SK-N-SH (cell line): ENCODE measurements around the gene MEIKIN. TPM values are rescaled to one million over a fixed set of nuclear protein-coding genes. Genes with fewer than 3 reads are reported as not detected.

Source experiments
- CTCF ChIA-PET: fragments of 300-600, 350-600 bp; formaldehyde crosslinking; extraction: SDS; loops from one replicate; lab custom pipeline; 2021; lab: Yijun Ruan, JAX
- POLR2A ChIA-PET: fragments of 350-600 bp; sonication (Branson Sonifier 250); formaldehyde crosslinking; extraction: SDS; loops from one replicate; lab custom pipeline; 2020; ENCODE audit warnings: antibody characterized with exemption, inconsistent platforms; lab: Yijun Ruan, JAX
- DNase-seq: peaks from one replicate; pipeline ENCODE4 v3.0.0; 2012
- H2AFZ ChIP-seq: fragments of 200-600 bp; sonication (generic); 2 replicates; pipeline ENCODE4 v1.8.1; 2016; ENCODE audit warnings: antibody characterized with exemption, mild to moderate bottlenecking, low read depth
- H3F3A ChIP-seq: fragments of 200-600 bp; sonication (generic); replicated peaks from 2 replicates; pipeline ENCODE3; 2016; ENCODE audit warnings: antibody characterized with exemption, mild to moderate bottlenecking; ENCODE audit not compliant: insufficient read depth
- H3K27ac ChIP-seq, 2 experiments: fragments of 200-500 bp in 1 of 2; fragments of 200-600 bp in 1 of 2; sonication (Bioruptor generic) in 1 of 2; sonication (generic), shearing (Covaris generic) in 1 of 2; 2 replicates each; pipeline versions ENCODE4 v1.5.1 to v1.6.1; 2014 to 2016; ENCODE audit warnings: low read depth in 2 of 2, inconsistent platforms in 1 of 2, low read length in 1 of 2, mild to moderate bottlenecking in 1 of 2, mixed read lengths in 1 of 2
- H3K27me3 ChIP-seq: fragments of 200-600 bp; sonication (generic), shearing (Covaris generic); 2 replicates; pipeline ENCODE4 v1.6.1; 2016; ENCODE audit warnings: mixed run types; ENCODE audit not compliant: insufficient read depth
- H3K36me3 ChIP-seq, 2 experiments: fragments of 200-500 bp in 1 of 2; fragments of 200-600 bp in 1 of 2; sonication (Bioruptor generic) in 1 of 2; sonication (generic) in 1 of 2; replicated peaks in 1 of 2; 2 replicates each; pipeline versions ENCODE3 to v1.5.1; 2014 to 2016; ENCODE audit warnings: low read length in 1 of 2, mild to moderate bottlenecking in 1 of 2; ENCODE audit not compliant: insufficient read depth in 2 of 2, control insufficient read depth in 1 of 2
- H3K4me1 ChIP-seq, 2 experiments: fragments of 200-500 bp in 1 of 2; fragments of 200-600 bp in 1 of 2; sonication (Bioruptor generic) in 1 of 2; sonication (generic), shearing (Covaris generic) in 1 of 2; 2 replicates each; pipeline versions ENCODE4 v1.5.1 to v1.6.1; 2014 to 2016; ENCODE audit warnings: low read depth in 1 of 2, low read length in 1 of 2, mixed run types in 1 of 2; ENCODE audit not compliant: insufficient read depth in 2 of 2, control insufficient read depth in 1 of 2
- H3K4me2 ChIP-seq: fragments of 200-600 bp; sonication (generic), shearing (Covaris generic); 2 replicates; pipeline ENCODE4 v1.6.1; 2017; ENCODE audit warnings: mixed run types
- H3K4me3 ChIP-seq, 2 experiments: fragments of 200-500 bp in 1 of 2; fragments of 200-600 bp in 1 of 2; sonication (Bioruptor generic) in 1 of 2; sonication (generic), shearing (Covaris generic) in 1 of 2; 2 replicates each; pipeline versions ENCODE4 v1.5.1 to v1.8.1; 2014 to 2016; ENCODE audit warnings: low read depth in 2 of 2, inconsistent platforms in 1 of 2, low read length in 1 of 2, mild to moderate bottlenecking in 1 of 2, mixed read lengths in 1 of 2, moderate library complexity in 1 of 2
- H3K79me2 ChIP-seq: fragments of 200-600 bp; sonication (generic); 2 replicates; pipeline ENCODE4 v1.8.1; 2017; ENCODE audit warnings: mild to moderate bottlenecking; ENCODE audit not compliant: insufficient read depth
- H3K9ac ChIP-seq: fragments of 200-600 bp; sonication (generic); 2 replicates; pipeline ENCODE4 v1.6.1; 2017; ENCODE audit warnings: mixed run types
- H3K9me2 ChIP-seq: fragments of 200-600 bp; sonication (generic); 2 replicates; pipeline ENCODE4 v1.6.1; 2017; ENCODE audit warnings: mixed run types
- H3K9me3 ChIP-seq: fragments of 200-600 bp; sonication (generic); 2 replicates; pipeline ENCODE4 v1.6.1; 2017; ENCODE audit warnings: mixed run types, mild to moderate bottlenecking, moderate library complexity
- H4K20me1 ChIP-seq: fragments of 200-600 bp; sonication (generic); 2 replicates; pipeline ENCODE4 v1.6.1; 2017; ENCODE audit warnings: mild to moderate bottlenecking, mixed run types; ENCODE audit not compliant: insufficient read depth
- CHD2 ChIP-seq: fragments of 150-350 bp; IDR thresholded peaks from 2 replicates; pipeline ENCODE4 v1.6.1; 2018; ENCODE audit warnings: low read length; ENCODE audit not compliant: partially characterized antibody
- ELF1 ChIP-seq: IDR thresholded peaks from 2 replicates; pipeline ENCODE4 v1.4.0; 2012
- EP300 ChIP-seq, 2 experiments: IDR thresholded peaks; 2 replicates each; pipeline versions ENCODE4 v1.4.0 to v1.6.1; 2012; ENCODE audit warnings: borderline replicate concordance in 1 of 2, low read depth in 1 of 2, low read length in 1 of 2
- FOXJ3 ChIP-seq: sonication (generic); formaldehyde crosslinking; IDR thresholded peaks from 2 replicates; pipeline ENCODE4 v1.5.1; 2020; ENCODE audit warnings: mild to moderate bottlenecking, missing genetic modification reagents
- FOXM1 ChIP-seq: IDR thresholded peaks from 2 replicates; pipeline ENCODE4 v1.4.0; 2012; ENCODE audit warnings: low read depth, mild to moderate bottlenecking
- JUND ChIP-seq: IDR thresholded peaks from 2 replicates; pipeline ENCODE4 v1.4.0; 2012
- MXI1 ChIP-seq: IDR thresholded peaks from 2 replicates; pipeline ENCODE4 v1.6.1; 2012; ENCODE audit warnings: mild to moderate bottlenecking, low read depth, low read length, improper control_type of control experiment
- NFIC ChIP-seq: IDR thresholded peaks from 2 replicates; pipeline ENCODE4 v1.4.0; 2012; ENCODE audit warnings: borderline replicate concordance
- NRF1 ChIP-seq: IDR thresholded peaks from 2 replicates; pipeline ENCODE4 v1.6.1; 2012; ENCODE audit warnings: low read depth, mild to moderate bottlenecking, low read length
- RCOR1 ChIP-seq: fragments of 150-350 bp; IDR thresholded peaks from 2 replicates; pipeline ENCODE4 v1.6.1; 2017; ENCODE audit warnings: antibody characterized with exemption, low read length
- RFX5 ChIP-seq: IDR thresholded peaks from 2 replicates; pipeline ENCODE4 v1.6.1; 2012; ENCODE audit warnings: mild to moderate bottlenecking, improper control_type of control experiment, low read length
- SIN3A ChIP-seq: IDR thresholded peaks from 2 replicates; pipeline ENCODE4 v1.6.1; 2012; ENCODE audit warnings: low read depth, mild to moderate bottlenecking, low read length, moderate library complexity, borderline replicate concordance
- TCF12 ChIP-seq: IDR thresholded peaks from 2 replicates; pipeline ENCODE4 v1.4.0; 2012
- YY1 ChIP-seq: IDR thresholded peaks from 2 replicates; pipeline ENCODE4 v1.4.0; 2012; ENCODE audit warnings: low read depth, mild to moderate bottlenecking
- WGBS: methylation state at CpG from one replicate; pipeline ENCODE4 v1.1.6; 2017; ENCODE audit warnings: low lambda C conversion rate; 5-methylcytosine and 5-hydroxymethylcytosine counted together
- polyA plus RNA-seq, 3 experiments: library from polyadenylated mRNA; depleted of rRNA; stranded (reverse); fragments of >200 nt; gene quantifications; 2 replicates each; pipeline ENCODE4 v1.2.3, GENCODE V29; 2012
- TF ChIP-seq, protein P1 (sequence below): fragments of 150-350 bp; IDR thresholded peaks from 2 replicates; pipeline ENCODE4 v1.6.1; 2017; ENCODE audit warnings: antibody characterized with exemption, low read length, low read depth, borderline replicate concordance
- TF ChIP-seq, protein P2 (sequence below): IDR thresholded peaks from 2 replicates; pipeline ENCODE4 v1.4.0; 2012; ENCODE audit warnings: low read depth, borderline replicate concordance
- TF ChIP-seq, protein P3 (sequence below): IDR thresholded peaks from 2 replicates; pipeline ENCODE4 v1.4.0; 2012; ENCODE audit warnings: low read depth, borderline replicate concordance
- TF ChIP-seq, protein P4 (sequence below): IDR thresholded peaks from 2 replicates; pipeline ENCODE4; 2012
- TF ChIP-seq, protein P5 (sequence below): fragments of 150-350 bp; IDR thresholded peaks from 2 replicates; pipeline ENCODE4 v1.6.1; 2016; ENCODE audit warnings: mild to moderate bottlenecking, low read depth, low read length
- TF ChIP-seq, protein P6 (sequence below): IDR thresholded peaks from 2 replicates; pipeline ENCODE4 v1.6.1; 2012; ENCODE audit warnings: mild to moderate bottlenecking, low read depth, low read length, moderate library complexity

The MEIKIN gene
- polyA plus RNA-seq, 1 of the 3 experiments (the other 2 are of a cell fraction): not detected

DNA sequence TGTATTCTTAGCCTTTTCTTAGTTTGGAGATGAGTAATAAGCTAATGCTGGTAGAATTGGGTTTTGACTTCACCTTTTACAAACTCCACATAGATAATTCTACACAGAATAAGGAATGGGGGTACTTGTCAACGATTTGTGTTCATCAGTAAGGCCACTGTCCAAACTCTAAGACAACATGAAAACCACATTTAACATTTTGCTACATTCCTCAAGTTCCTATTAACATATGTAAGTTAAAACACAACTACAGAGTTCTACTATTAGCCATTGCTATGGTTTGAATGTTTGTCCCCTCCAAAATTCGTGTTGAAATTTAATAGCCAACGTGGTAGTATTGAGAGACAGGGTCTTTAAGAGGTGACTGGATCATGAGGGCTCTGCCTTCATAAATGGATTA lies 31.9 kb downstream of the MEIKIN start:
- Histone ChIP-seq H3F3A (no peaks in the 10 kb centered on the region), H3K27me3 (no peaks in the 10 kb centered on the region), H3K27ac (no peak overlapping the region), H3K36me3 (no peaks in the 10 kb centered on the region), H3K9me2 (no peaks in the 10 kb centered on the region), H3K4me1 (no peaks in the 10 kb centered on the region), H4K20me1 (no peaks in the 10 kb centered on the region), H3K9me3 (no peaks in the 10 kb centered on the region), H3K79me2 (no peaks in the 10 kb centered on the region), H3K4me3 (no peak overlapping the region), H2AFZ (no peak overlapping the region), H3K9ac (no peak overlapping the region), H3K4me2 (no peak overlapping the region)
- CTCF ChIA-PET: interaction anchor here (1.5 kb wide), 1 partner anchor 34 kb away, joined by 3 read pairs; no protein-coding TSS in a partner anchor
- DNase-seq: no peak
- POLR2A ChIA-PET: no interaction called here
- TF ChIP-seq, protein P1, sequence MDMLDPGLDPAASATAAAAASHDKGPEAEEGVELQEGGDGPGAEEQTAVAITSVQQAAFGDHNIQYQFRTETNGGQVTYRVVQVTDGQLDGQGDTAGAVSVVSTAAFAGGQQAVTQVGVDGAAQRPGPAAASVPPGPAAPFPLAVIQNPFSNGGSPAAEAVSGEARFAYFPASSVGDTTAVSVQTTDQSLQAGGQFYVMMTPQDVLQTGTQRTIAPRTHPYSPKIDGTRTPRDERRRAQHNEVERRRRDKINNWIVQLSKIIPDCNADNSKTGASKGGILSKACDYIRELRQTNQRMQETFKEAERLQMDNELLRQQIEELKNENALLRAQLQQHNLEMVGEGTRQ: no peak
- no peak for TF ChIP-seq MXI1
- no peak for TF ChIP-seq NRF1
- TF ChIP-seq FOXM1: no peak
- no peak for TF ChIP-seq FOXJ3
- TF ChIP-seq, protein P2, sequence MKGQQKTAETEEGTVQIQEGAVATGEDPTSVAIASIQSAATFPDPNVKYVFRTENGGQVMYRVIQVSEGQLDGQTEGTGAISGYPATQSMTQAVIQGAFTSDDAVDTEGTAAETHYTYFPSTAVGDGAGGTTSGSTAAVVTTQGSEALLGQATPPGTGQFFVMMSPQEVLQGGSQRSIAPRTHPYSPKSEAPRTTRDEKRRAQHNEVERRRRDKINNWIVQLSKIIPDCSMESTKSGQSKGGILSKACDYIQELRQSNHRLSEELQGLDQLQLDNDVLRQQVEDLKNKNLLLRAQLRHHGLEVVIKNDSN: no peak
- TF ChIP-seq SIN3A: no peak
- no peak for TF ChIP-seq NFIC
- TF ChIP-seq, protein P3, sequence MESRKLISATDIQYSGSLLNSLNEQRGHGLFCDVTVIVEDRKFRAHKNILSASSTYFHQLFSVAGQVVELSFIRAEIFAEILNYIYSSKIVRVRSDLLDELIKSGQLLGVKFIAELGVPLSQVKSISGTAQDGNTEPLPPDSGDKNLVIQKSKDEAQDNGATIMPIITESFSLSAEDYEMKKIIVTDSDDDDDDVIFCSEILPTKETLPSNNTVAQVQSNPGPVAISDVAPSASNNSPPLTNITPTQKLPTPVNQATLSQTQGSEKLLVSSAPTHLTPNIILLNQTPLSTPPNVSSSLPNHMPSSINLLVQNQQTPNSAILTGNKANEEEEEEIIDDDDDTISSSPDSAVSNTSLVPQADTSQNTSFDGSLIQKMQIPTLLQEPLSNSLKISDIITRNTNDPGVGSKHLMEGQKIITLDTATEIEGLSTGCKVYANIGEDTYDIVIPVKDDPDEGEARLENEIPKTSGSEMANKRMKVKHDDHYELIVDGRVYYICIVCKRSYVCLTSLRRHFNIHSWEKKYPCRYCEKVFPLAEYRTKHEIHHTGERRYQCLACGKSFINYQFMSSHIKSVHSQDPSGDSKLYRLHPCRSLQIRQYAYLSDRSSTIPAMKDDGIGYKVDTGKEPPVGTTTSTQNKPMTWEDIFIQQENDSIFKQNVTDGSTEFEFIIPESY: no peak
- TF ChIP-seq JUND: no peak
- TF ChIP-seq ELF1: no peak
- TF ChIP-seq, protein P4, sequence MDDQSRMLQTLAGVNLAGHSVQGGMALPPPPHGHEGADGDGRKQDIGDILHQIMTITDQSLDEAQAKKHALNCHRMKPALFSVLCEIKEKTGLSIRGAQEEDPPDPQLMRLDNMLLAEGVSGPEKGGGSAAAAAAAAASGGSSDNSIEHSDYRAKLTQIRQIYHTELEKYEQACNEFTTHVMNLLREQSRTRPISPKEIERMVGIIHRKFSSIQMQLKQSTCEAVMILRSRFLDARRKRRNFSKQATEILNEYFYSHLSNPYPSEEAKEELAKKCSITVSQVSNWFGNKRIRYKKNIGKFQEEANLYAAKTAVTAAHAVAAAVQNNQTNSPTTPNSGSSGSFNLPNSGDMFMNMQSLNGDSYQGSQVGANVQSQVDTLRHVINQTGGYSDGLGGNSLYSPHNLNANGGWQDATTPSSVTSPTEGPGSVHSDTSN: no peak
- no peak for TF ChIP-seq EP300 (IDR thresholded peaks at IDR 0.05; ENCODE audit: borderline replicate concordance in 1 of 2, low read depth in 1 of 2, low read length in 1 of 2)
- TF ChIP-seq RFX5: no peak
- no peak for TF ChIP-seq YY1
- TF ChIP-seq, protein P5, sequence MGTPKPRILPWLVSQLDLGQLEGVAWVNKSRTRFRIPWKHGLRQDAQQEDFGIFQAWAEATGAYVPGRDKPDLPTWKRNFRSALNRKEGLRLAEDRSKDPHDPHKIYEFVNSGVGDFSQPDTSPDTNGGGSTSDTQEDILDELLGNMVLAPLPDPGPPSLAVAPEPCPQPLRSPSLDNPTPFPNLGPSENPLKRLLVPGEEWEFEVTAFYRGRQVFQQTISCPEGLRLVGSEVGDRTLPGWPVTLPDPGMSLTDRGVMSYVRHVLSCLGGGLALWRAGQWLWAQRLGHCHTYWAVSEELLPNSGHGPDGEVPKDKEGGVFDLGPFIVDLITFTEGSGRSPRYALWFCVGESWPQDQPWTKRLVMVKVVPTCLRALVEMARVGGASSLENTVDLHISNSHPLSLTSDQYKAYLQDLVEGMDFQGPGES: no peak
- no peak for TF ChIP-seq RCOR1
- TF ChIP-seq, protein P6, sequence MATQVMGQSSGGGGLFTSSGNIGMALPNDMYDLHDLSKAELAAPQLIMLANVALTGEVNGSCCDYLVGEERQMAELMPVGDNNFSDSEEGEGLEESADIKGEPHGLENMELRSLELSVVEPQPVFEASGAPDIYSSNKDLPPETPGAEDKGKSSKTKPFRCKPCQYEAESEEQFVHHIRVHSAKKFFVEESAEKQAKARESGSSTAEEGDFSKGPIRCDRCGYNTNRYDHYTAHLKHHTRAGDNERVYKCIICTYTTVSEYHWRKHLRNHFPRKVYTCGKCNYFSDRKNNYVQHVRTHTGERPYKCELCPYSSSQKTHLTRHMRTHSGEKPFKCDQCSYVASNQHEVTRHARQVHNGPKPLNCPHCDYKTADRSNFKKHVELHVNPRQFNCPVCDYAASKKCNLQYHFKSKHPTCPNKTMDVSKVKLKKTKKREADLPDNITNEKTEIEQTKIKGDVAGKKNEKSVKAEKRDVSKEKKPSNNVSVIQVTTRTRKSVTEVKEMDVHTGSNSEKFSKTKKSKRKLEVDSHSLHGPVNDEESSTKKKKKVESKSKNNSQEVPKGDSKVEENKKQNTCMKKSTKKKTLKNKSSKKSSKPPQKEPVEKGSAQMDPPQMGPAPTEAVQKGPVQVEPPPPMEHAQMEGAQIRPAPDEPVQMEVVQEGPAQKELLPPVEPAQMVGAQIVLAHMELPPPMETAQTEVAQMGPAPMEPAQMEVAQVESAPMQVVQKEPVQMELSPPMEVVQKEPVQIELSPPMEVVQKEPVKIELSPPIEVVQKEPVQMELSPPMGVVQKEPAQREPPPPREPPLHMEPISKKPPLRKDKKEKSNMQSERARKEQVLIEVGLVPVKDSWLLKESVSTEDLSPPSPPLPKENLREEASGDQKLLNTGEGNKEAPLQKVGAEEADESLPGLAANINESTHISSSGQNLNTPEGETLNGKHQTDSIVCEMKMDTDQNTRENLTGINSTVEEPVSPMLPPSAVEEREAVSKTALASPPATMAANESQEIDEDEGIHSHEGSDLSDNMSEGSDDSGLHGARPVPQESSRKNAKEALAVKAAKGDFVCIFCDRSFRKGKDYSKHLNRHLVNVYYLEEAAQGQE: no peak
- no peak for TF ChIP-seq TCF12
- no peak for TF ChIP-seq CHD2
- 0% methylated on average over 3 of the region's 3 CpGs for WGBS
